C4-2B (cell line): Measurements from ENCODE around the gene ITGA4.

Experiments
- ZFX ChIP-seq: fragments of 450-650 bp; IDR thresholded peaks from 2 replicates; pipeline ENCODE4 v1.6.1; 2017
- TF ChIP-seq, protein P1 (sequence below): fragments of 450-650 bp; conservative IDR thresholded peaks from 2 replicates; pipeline ENCODE4 v1.5.1; 2017; ENCODE audit warnings: mild to moderate bottlenecking

DNA sequence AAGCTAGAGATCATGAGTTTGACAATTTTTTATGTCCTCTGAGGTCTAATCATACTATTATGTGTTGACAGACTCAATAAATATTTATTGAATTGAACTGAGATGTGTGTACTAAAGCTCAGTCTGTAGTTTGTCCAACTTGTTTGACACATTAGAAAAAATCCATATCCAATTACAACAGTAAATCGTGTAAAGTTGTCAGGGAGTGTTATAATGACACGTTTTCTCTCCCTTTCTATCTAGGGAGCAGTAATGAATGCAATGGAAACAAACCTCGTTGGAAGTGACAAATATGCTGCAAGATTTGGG is 28.4 kb downstream of the ITGA4 start:
- TF ChIP-seq, protein P1, sequence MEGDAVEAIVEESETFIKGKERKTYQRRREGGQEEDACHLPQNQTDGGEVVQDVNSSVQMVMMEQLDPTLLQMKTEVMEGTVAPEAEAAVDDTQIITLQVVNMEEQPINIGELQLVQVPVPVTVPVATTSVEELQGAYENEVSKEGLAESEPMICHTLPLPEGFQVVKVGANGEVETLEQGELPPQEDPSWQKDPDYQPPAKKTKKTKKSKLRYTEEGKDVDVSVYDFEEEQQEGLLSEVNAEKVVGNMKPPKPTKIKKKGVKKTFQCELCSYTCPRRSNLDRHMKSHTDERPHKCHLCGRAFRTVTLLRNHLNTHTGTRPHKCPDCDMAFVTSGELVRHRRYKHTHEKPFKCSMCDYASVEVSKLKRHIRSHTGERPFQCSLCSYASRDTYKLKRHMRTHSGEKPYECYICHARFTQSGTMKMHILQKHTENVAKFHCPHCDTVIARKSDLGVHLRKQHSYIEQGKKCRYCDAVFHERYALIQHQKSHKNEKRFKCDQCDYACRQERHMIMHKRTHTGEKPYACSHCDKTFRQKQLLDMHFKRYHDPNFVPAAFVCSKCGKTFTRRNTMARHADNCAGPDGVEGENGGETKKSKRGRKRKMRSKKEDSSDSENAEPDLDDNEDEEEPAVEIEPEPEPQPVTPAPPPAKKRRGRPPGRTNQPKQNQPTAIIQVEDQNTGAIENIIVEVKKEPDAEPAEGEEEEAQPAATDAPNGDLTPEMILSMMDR, result no peak
- TF ChIP-seq ZFX, result no peak
